Hematopoietic multipotent progenitor cell treated with erythropoietin and hydrocortisone succinate and interleukin-3 and kit ligand, for 6 days (in vitro differentiated cells): ENCODE data around the gene IFNAR1.
"Not testable (repeated sequence)": the region's sequence is repeated elsewhere in the genome, so short reads cannot be mapped to it uniquely, and the experiment has no call there.

Experiments
- DNase-seq: peaks from one replicate; pipeline ENCODE4 v3.0.0-alpha.2; 2015

The IFNAR1 gene

GRCh38 chr21:33379934-33380333 is 55.2 kb downstream of the IFNAR1 start:
- peak; percentile 73 for DNase-seq

- peak; percentile 95 for DNase-seq
These were observed 55.8 kb downstream of the IFNAR1 start for GRCh38 chr21:33380483-33380998.

GRCh38 chr21:33381381-33381780 is 56.6 kb downstream of the IFNAR1 start:
- not testable (repeated sequence) for DNase-seq

DNA sequence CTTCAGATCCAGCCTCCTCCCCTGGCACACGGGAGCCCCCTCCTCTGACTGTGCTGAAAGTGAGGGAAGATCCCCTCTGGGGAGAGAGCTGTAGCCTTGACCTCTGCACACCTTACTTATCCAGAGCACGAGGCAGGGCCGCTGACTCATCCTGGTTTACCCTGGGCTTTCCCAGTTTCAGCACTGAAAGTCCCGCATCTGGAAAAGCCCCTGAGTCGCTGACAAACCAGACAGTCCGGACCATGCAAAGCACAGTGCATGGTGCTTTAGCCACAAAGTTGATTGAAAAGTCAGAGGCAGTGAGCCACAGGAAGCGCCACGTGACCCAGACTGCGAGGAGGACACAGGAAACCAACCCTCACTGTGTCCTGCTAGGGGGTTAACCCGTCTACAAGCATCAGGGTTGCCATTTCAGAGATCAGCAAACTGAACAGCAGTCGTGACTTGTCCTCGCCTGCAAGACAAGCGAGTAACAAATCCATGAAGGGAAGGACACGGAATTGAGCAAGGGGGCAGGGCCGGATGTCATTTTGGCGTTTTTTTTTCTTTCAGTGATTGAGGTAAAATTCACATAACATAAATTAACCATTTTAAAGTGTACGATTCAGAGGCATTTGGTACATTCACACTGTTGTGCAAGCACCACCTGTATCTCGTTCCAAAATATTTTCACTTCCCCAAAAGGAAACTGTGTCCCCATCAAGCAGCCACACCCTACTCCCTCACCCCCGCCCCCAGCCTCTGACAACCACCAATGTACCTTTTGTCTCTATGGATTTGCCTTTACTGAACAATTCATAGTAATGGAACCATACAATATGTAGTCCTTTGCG is 58.5 kb downstream of the IFNAR1 start:
- peak; percentile 81 for DNase-seq

DNA sequence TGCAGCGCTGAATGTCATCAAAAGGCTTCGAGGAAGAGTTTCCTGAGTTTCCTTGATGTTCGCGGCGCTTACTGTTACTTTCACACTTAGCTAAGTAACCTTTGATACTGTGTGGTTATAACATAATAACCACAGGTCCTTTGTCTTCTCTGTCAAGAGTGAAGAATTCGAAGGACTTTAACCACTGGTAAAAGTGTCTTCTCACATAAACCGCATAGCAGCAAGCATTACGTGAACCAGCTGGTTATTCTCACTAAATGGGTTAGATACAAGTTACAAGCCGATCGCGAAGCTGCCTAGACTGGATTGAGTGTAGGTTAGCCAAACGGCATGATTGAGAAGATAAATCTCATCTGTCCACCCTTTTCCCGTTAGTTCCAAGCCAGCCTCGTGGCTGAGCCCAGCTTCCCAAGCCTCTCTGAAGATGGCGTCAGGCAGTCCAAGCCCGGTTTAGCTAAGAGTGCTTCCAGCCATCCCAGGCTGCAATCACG is 60.1 kb downstream of the IFNAR1 start:
- DNase-seq: no peak

DNA sequence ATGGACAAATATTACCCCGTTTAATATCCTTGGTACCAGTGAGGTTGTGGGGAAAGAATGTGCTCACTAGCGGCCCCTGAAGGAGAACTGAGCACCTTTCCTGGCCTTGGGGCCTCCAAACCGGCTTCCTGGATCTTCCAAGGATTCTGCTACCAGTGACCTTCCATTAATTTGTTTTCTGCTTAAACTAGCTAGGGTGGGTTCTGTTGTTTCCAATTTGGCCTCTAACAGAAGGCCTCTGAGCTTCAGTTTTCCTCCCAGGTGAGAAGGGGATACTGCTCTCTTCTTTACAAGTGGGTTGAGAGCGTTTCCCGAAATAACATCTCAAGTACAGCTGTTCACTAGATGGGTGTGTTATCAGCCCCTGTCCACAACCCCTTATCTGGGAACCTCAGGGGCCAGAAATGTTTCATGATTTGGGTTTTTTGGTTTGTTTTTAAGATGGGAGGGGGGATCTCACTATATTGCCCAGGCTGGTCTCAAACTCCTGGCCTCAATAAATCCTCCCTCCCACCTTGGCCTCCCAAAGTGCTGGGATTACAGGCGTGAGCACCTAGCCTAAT is 61.5 kb downstream of the IFNAR1 start:
- peak; percentile 71 for DNase-seq

- no peak for DNase-seq
These were observed 62.5 kb downstream of the IFNAR1 start for GRCh38 chr21:33387294-33387693.

DNA sequence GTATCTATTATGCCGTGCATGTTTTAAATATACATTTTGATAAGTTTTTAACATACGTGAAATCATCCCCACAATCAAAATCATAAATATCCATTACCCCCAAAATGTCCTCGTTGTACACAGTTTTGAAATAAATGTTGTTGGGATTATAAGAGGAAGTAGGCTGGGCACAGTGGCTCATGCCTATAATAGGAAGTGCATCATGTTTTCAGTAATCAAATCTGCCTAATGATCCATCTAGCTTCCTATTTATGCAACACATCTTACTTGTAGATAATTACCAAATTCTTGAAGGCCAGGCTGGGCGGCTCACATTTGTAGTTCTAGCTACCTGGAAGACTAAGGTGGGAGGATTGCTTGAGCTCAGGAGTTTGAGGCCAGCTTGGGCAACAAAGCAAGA is 63.4 kb downstream of the IFNAR1 start:
- DNase-seq: no peak

- no peak for DNase-seq
These were observed 65.7 kb downstream of the IFNAR1 start for GRCh38 chr21:33390479-33390878.

GRCh38 chr21:33391656-33392055 is 66.9 kb downstream of the IFNAR1 start:
- no peak for DNase-seq

DNA sequence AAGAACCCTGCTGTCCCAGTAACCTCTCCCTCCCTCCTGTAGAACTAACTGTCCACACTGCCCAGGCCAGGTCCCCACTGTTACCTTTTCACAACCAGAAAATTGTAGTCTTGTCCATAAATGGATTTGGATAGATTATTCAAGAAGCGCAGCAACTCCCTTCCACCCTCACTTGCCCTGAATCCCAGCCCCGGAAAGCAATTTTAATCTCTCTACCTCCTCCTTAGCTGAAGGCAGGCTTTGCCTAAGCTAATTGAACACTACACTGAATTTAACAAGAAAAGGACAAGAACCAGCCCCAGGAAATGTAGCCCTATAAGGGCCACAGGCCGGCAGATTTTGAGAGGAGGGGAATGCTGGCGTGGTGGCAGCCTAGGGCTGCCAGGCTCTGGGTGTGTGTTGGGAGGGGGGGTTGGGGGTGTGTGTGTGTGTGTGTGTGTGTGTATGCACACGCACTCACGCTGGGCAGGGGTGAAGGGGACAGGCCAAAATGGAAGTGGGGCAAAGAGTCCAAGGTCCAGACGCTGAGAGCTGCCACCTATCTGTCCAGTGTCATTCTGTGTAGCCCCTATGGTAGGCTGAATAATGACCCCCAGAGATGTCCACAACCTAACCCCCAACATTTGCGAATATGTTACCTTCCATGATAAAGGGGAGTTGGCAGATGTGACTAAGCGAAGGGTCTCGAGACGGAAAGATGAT is 67.7 kb downstream of the IFNAR1 start:
- DNase-seq: no peak

GRCh38 chr21:33393348-33393747 is 68.6 kb downstream of the IFNAR1 start:
- no peak for DNase-seq

DNA sequence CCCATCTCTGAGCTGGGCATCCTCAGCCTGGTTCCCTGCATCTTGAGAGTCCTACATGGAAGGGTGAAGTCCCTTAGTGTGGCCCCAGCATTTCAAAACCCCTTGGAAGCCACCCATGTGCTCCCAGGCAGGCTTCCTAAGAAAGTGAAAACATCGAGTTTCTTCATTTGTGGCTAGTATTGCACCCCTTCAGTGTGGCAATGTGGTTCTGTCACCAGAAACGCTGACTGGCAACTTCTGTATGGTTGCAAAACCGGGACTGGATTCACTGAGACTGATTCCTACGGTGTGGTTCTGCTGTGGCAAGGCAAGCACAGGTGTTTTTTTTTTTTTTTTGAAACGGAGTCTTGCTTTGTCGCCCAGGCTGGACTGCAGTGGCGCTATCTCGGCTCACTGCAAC is 69.5 kb downstream of the IFNAR1 start:
- peak; percentile 75 for DNase-seq

DNA sequence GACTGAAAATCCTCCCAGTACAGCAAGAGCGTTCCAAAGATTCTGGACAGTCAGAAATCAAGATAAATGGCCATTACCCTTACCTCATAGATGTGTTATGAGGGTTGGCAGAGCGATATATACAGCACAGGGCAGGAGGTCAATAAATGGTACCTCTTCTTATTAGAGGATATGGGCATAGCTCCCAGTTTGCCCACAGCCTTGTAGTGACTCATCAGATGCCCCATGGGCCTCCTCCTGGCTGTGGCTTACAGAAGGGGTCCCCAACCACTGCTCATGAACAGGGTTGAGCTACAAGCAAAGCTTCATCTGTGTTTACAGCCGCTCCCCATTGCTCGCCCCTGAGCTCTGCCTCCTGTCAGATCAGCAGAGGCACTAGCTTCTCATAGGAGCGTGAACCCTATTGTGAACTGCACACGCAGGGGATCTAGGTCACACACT is 71.1 kb downstream of the IFNAR1 start:
- peak; percentile 39 for DNase-seq

DNA sequence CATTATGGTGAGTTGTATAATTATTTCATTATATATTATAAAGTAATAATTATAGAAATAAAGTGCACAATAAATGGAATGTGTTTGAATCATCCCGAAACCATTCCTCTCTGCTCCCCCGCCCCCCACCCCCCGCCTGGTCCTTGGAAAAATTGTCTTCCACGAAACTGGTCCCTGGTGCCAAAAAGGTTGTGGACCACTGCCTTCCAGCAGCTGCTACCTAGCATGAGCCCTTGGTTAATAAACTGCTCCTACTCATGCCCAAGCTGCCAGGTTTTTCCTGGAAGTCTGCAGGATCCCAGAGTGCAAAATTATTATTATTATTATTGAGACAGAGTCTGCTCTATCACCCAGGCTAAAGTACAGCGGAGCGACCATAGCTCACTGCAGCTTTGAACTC is 71.7 kb downstream of the IFNAR1 start:
- DNase-seq: no peak

DNA sequence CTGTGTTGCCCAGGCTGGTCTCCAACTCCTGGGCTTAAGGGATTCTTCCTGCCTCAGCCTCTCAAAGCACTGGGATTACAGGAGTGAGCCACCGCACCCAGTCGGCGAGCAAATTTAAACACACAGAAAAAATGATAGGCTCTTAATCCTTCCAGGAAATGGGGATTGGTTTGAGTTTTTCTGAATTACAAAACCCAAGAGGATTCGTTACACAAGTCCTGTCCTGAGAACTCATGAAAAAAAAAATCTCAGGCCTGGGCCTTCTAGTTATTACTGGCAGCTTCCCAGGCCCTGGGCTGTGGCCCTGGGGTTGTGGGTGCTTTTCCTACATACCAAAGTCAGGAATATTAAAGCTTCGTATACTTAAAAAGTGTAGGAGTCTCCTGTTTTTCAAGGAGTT is 72.2 kb downstream of the IFNAR1 start:
- DNase-seq: no peak

DNA sequence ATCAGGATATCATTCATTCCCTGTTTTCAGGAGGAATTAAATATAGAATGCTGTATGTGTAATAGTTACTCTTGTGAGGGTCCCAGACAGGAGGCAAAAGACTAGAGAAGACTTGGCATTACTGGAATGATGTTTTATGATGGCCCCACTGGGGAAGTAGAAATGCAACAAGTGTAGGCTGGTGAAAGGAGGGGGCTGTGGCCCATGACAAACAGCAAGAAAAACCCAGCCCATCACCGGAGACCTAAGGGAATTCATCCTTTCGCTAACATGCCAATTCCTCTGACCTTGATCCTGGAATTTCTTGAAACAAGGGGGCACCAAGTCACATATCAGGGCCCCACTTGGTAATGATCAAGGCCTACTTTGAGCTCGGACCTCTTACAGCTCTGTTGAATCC is 72.9 kb downstream of the IFNAR1 start:
- no peak for DNase-seq

- DNase-seq: no peak
These were observed 73.6 kb downstream of the IFNAR1 start for GRCh38 chr21:33398361-33398760.

DNA sequence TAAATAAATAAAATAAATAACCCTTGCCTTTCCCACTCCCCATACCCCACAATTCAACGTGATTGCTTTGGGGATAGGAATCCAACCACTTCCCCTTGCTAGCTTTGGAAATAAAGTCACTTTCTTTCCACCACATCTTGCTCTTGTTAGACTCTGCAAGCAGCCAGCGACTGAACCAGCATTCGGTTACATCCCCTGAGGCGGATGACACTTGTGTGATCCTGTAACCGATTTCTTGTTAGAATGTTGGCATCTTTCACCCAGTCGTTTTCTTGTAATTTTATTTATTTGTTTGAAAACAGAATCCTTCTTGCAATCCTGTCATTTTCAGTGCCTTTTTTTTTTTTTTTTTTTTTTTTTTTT is 76.8 kb downstream of the IFNAR1 start:
- DNase-seq: peak; percentile 39

GRCh38 chr21:33402001-33402979 is 77.5 kb downstream of the IFNAR1 start:
- DNase-seq: peak; percentile 76

- peak; percentile 61 for DNase-seq
These were observed 78.5 kb downstream of the IFNAR1 start, which contains the start of gene IFNGR2 for GRCh38 chr21:33403128-33403785. Gene IFNGR2 (plus strand): TSS chr21:33403413. CDS start chr21:33403544, 131 bp downstream.
